Kidney tubule cell (primary cell): Measurements from ENCODE around the gene JOSD2.

Experiments used
- DNase-seq: peaks from one replicate; pipeline ENCODE4 v3.0.0-alpha.2; 2018; ENCODE audit warnings: low spot score

Gene JOSD2

GRCh38 chr19:50511069-50511822 is at the start of gene JOSD2:
TSS of gene JOSD2 (minus strand) at chr19:50511191. CDS start at chr19:50510431, 760 bp downstream.
- DNase-seq, result peak; percentile 99

- no peak for DNase-seq
Observed at GRCh38 chr19:50559636-50560035, 48.6 kb upstream of the JOSD2 start.

GRCh38 chr19:50558449-50558848 is 47.5 kb upstream of the JOSD2 start:
- no peak for DNase-seq

GRCh38 chr19:50558039-50558438 is 47.0 kb upstream of the JOSD2 start:
- DNase-seq, result no peak

- DNase-seq, result no peak
Observed at GRCh38 chr19:50557009-50557613, 46.1 kb upstream of the JOSD2 start.

- DNase-seq, result peak; percentile 61
Observed at GRCh38 chr19:50556282-50557008, 45.5 kb upstream of the JOSD2 start.

- DNase-seq, result no peak
Observed at GRCh38 chr19:50555450-50556281, 44.7 kb upstream of the JOSD2 start.

- DNase-seq, result no peak
Observed at GRCh38 chr19:50555033-50555432, 44.0 kb upstream of the JOSD2 start.

GRCh38 chr19:50554212-50554611 is 43.2 kb upstream of the JOSD2 start:
- DNase-seq, result no peak

- DNase-seq, result no peak
Observed at GRCh38 chr19:50553134-50553703, 42.2 kb upstream of the JOSD2 start.

GRCh38 chr19:50552540-50552939 is 41.5 kb upstream of the JOSD2 start:
- no peak for DNase-seq

GRCh38 chr19:50551715-50552187 is 40.8 kb upstream of the JOSD2 start:
- DNase-seq, result no peak

- no peak for DNase-seq
Observed at GRCh38 chr19:50551034-50551714, 40.2 kb upstream of the JOSD2 start.

- no peak for DNase-seq
Observed at GRCh38 chr19:50550594-50550966, 39.6 kb upstream of the JOSD2 start.

- no peak for DNase-seq
Observed at GRCh38 chr19:50549927-50550593, 39.1 kb upstream of the JOSD2 start.

- DNase-seq, result no peak
Observed at GRCh38 chr19:50549059-50549926, 38.3 kb upstream of the JOSD2 start.

- DNase-seq, result no peak
Observed at GRCh38 chr19:50548191-50549058, 37.4 kb upstream of the JOSD2 start.

GRCh38 chr19:50547385-50548190 is 36.6 kb upstream of the JOSD2 start:
- DNase-seq, result no peak
